ENCODE measurements around the gene PSME2. TPM values are rescaled to one million over a fixed set of nuclear protein-coding genes. Genes with fewer than 3 reads are reported as not detected.

PSME2 gene
- total RNA-seq, 4 donors from 2014 or later = 39.3 to 75.2 (median 47.0) TPM

DNA sequence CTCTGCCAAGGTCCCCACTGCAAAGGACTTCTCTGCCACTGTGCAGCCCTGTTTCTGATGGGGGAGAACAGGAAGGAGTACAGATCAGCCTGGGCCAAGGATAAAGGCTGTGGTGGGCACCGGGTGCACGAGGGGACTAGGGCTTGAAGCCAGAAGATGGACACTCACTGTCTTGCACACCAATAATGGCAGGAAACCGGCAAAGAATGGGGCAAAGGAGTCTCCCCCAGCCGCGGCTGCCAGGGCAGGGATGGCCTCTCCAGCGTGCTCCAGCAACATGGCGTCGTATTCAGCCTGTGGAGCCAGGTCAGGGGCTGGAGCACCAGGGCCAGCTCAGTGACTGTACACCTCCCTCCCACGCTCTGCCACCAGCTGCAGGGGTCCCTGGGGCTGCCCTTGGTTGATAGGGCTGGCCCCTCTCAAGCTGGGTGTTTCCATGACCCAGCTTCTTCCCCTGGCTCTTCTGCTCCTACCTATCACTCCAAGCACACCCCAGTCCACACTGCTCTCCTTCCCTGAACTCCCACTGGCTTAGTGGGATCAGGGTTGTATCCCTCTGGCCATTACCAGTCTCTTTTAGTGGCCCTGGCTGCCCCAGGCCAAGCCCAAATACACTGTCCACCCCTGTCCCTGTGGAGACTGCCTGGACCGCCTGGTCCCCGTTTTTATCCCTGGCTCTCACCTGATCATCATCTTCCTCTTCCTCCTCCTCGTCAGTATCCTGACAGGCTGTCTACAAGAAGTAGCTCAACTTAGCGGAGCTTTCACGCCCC is 35.9 kb upstream of the PSME2 start:
- no peak for DNase-seq (ENCODE audit: low spot score in 2 of 2)
- Histone ChIP-seq H3K36me3 (peaks cover 93% of the 10 kb centered on the region), H3K27ac (no peak overlapping the region), H3K9me3 (no peaks in the 10 kb centered on the region), H3K27me3 (no peaks in the 10 kb centered on the region), H3K4me3 (no peak overlapping the region), H3K4me1 (peaks cover 4% of the 10 kb centered on the region)
- TF ChIP-seq, protein P1, sequence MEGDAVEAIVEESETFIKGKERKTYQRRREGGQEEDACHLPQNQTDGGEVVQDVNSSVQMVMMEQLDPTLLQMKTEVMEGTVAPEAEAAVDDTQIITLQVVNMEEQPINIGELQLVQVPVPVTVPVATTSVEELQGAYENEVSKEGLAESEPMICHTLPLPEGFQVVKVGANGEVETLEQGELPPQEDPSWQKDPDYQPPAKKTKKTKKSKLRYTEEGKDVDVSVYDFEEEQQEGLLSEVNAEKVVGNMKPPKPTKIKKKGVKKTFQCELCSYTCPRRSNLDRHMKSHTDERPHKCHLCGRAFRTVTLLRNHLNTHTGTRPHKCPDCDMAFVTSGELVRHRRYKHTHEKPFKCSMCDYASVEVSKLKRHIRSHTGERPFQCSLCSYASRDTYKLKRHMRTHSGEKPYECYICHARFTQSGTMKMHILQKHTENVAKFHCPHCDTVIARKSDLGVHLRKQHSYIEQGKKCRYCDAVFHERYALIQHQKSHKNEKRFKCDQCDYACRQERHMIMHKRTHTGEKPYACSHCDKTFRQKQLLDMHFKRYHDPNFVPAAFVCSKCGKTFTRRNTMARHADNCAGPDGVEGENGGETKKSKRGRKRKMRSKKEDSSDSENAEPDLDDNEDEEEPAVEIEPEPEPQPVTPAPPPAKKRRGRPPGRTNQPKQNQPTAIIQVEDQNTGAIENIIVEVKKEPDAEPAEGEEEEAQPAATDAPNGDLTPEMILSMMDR (IDR thresholded peaks at IDR 0.05) = no peak
- TF ChIP-seq POLR2AphosphoS5 (IDR thresholded peaks at IDR 0.05) (no peak), EP300 (IDR thresholded peaks at IDR 0.05) (no peak), POLR2A (IDR thresholded peaks at IDR 0.05) (no peak)
- WGBS = 92% methylated on average over 13 of the region's 14 CpGs

DNA sequence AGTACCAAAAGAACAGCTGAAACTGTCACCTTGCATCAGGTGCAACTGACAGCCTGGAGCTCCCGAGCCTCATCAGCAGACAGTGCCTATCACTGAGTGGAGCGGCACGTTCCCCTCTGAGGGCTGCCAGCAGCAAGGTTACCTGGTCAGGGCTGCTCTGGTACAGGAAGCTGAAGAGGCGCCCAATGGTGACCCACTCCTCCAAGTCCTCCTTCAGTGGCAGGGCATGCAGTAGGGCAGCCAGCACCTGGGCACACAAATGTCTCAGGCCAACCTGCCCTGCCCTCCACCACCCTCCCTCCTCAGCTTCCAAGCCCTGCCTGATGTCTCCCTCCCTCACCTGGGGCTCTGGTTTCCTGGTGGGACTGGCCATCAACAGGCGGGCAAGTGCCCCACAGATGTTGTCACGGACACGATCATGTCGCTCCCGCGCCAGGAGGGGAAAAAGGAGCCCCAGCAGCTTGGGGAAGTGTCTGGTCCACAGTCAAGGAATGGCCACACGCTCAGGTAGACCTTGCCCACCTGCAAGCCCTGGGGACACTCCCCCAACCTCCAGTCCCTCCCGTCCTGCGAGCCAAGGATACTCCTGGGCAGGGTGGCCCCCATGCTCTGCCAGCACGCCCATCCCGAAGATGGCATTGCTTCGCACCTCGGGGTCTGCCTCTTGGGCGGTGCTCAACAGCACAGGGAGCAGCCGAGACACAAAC is 35.1 kb upstream of the PSME2 start:
- Histone ChIP-seq H3K36me3 (peaks cover 99% of the 10 kb centered on the region), H3K4me3 (no peak overlapping the region), H3K9me3 (no peaks in the 10 kb centered on the region), H3K4me1 (no peaks in the 10 kb centered on the region), H3K27ac (no peak overlapping the region), H3K27me3 (no peaks in the 10 kb centered on the region)
- no peak for DNase-seq (ENCODE audit: low spot score in 2 of 2)
- no peak for TF ChIP-seq POLR2A (IDR thresholded peaks at IDR 0.05)
- TF ChIP-seq POLR2AphosphoS5 (IDR thresholded peaks at IDR 0.05) = no peak
- TF ChIP-seq, protein P1 (IDR thresholded peaks at IDR 0.05) = no peak
- no peak for TF ChIP-seq EP300 (IDR thresholded peaks at IDR 0.05)
- WGBS = 88% methylated on average over 19 of the region's 19 CpGs

DNA sequence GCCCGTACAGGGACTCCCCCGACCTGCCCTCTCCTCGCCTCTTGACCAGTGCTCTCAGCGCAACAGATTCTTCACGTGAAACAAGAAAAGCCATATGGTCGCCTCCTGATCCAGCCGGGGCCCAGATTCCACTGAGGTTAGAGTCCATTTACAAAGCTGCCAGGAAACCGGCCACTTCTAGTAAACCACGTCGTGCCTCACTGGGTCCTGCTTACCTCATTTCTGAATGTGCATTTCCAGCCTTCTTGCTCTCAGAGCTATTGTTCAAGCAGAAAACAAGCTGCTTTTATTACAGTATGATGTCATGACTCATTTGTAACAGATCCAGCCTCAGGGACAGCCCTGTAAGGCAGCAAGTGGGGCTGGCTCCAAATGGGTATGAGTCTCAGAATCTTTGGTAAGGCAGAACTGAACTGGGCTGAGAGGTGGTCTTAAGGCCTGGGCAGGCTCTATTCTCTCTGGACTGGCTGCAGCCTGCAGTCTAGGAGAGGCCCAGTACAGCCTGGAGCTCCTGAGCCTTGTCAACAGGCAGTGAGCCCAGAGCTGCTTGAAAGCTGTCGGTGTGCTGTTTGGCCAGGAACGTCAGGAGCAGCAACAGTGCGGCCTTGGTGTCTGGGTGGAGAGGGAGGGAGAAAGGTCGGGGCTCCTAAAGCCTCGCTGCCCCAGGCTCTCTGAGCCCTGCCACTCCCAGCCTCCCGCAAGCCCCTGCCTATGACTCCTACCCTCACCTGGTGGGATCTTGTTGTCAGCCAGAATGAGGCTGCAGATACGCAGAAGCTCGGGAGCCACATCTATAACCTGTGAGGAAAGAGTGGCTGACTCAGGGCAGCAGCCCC is 33.8 kb upstream of the PSME2 start:
- Histone ChIP-seq H3K36me3 (peaks cover 87% of the 10 kb centered on the region), H3K4me3 (no peak overlapping the region), H3K9me3 (no peaks in the 10 kb centered on the region), H3K27me3 (no peaks in the 10 kb centered on the region), H3K27ac (peak overlapping the region; percentile 13), H3K4me1 (no peaks in the 10 kb centered on the region)
- TF ChIP-seq POLR2A (IDR thresholded peaks at IDR 0.05) (no peak), POLR2AphosphoS5 (IDR thresholded peaks at IDR 0.05) (no peak), EP300 (IDR thresholded peaks at IDR 0.05) (no peak)
- TF ChIP-seq, protein P1 (IDR thresholded peaks at IDR 0.05) = no peak
- WGBS = 62% methylated on average over 11 of the region's 18 CpGs
- peak in 1 of 2 donors; percentile 56 for DNase-seq (ENCODE audit: low spot score in 2 of 2)

DNA sequence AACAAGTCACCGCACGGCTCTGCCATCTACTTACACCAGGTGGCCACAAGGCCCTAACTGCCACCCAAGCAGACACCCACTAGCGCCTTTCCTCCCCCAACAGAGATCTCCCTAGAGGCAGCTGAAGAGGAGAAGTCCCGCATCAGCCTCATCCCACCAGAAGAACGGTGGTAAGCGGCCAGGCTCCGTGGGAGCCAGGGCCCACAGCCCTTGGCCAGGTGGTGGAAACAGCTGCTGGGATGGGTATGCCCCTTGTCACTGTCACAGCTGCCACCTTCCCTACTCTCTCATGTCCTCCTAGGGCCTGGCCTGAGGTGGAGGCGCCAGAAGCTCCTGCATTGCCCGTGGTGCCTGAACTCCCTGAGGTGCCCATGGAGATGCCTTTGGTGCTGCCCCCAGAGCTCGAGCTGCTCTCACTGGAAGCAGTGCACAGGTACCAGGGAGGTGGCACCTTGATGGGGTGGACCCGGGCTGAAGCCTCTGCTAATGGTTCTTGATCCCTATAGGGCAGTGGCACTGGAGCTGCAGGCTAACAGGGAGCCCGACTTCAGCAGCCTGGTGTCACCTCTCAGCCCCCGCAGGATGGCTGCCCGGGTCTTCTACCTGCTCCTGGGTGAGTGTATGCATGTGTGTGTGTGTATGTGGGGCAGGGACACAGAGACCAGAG is 33.0 kb upstream of the PSME2 start:
- Histone ChIP-seq H3K27ac (peak overlapping the region; percentile 13), H3K4me3 (no peak overlapping the region), H3K4me1 (no peaks in the 10 kb centered on the region), H3K9me3 (no peaks in the 10 kb centered on the region), H3K36me3 (peaks cover 80% of the 10 kb centered on the region), H3K27me3 (no peaks in the 10 kb centered on the region)
- WGBS = 100% methylated on average over 6 of the region's 14 CpGs
- TF ChIP-seq, protein P1 (IDR thresholded peaks at IDR 0.05) = no peak
- TF ChIP-seq POLR2A (IDR thresholded peaks at IDR 0.05) (no peak), EP300 (IDR thresholded peaks at IDR 0.05) (no peak), POLR2AphosphoS5 (IDR thresholded peaks at IDR 0.05) (no peak)
- peak in 1 of 2 donors; percentile 49 for DNase-seq (ENCODE audit: low spot score in 2 of 2)

Data from suprapubic skin (tissue), 4 donors.